ENCODE measurements around the gene ILRUN. TPM values are rescaled to one million over a fixed set of nuclear protein-coding genes. Genes with fewer than 3 reads are reported as not detected.
"Not testable (repeated sequence)": the region's sequence is repeated elsewhere in the genome, so short reads cannot be mapped to it uniquely, and the experiment has no call there.

ILRUN gene
- total RNA-seq, 1 donor: 43.2 TPM

- no peak overlapping the region for H3K4me3 ChIP-seq (ENCODE audit: low read length)
- H3K9me3 ChIP-seq (ENCODE audit: low read depth, low read length): no peaks in the 10 kb centered on the region
- no peaks in the 10 kb centered on the region for H3K27me3 ChIP-seq (ENCODE audit: insufficient read depth, low read length)
- H3K4me1 ChIP-seq (ENCODE audit: insufficient read depth, low read length): peaks cover 51% of the 10 kb centered on the region
Observed at GRCh38 chr6:34663371-34663770, 33.2 kb downstream of the ILRUN start.

- no peaks in the 10 kb centered on the region for H3K27me3 ChIP-seq (ENCODE audit: insufficient read depth, low read length)
- H3K9me3 ChIP-seq (ENCODE audit: low read depth, low read length): no peaks in the 10 kb centered on the region
- peaks cover 69% of the 10 kb centered on the region for H3K4me1 ChIP-seq (ENCODE audit: insufficient read depth, low read length)
Observed at GRCh38 chr6:34661357-34661756, 35.2 kb downstream of the ILRUN start.

GRCh38 chr6:34658605-34659265, 37.8 kb downstream of the ILRUN start:
- H3K4me3 ChIP-seq (ENCODE audit: low read length): no peak overlapping the region
- no peaks in the 10 kb centered on the region for H3K9me3 ChIP-seq (ENCODE audit: low read depth, low read length)
- no peaks in the 10 kb centered on the region for H3K27me3 ChIP-seq (ENCODE audit: insufficient read depth, low read length)
- peaks cover 50% of the 10 kb centered on the region for H3K4me1 ChIP-seq (ENCODE audit: insufficient read depth, low read length)

More at GRCh38 chr6:34661357-34661756, 35.2 kb downstream of the ILRUN start:
- no peak overlapping the region for H3K4me3 ChIP-seq (ENCODE audit: low read length)

- H3K4me3 ChIP-seq (ENCODE audit: low read length); H3K9me3 ChIP-seq (ENCODE audit: low read depth, low read length): not testable (repeated sequence)
- H3K4me1 ChIP-seq (ENCODE audit: insufficient read depth, low read length): peaks cover 43% of the 10 kb centered on the region
Observed at GRCh38 chr6:34657979-34658480, 38.5 kb downstream of the ILRUN start.

GRCh38 chr6:34657307-34657978, 39.1 kb downstream of the ILRUN start:
- H3K4me1 ChIP-seq (ENCODE audit: insufficient read depth, low read length): peaks cover 37% of the 10 kb centered on the region
- H3K4me3 ChIP-seq (ENCODE audit: low read length): peak overlapping the region; percentile 0
- H3K9me3 ChIP-seq (ENCODE audit: low read depth, low read length): no peaks in the 10 kb centered on the region
- H3K27me3 ChIP-seq (ENCODE audit: insufficient read depth, low read length): no peaks in the 10 kb centered on the region

More at GRCh38 chr6:34657979-34658480, 38.5 kb downstream of the ILRUN start:
- H3K27me3 ChIP-seq (ENCODE audit: insufficient read depth, low read length): not testable (repeated sequence)

- H3K4me3 ChIP-seq (ENCODE audit: low read length): peak overlapping the region; percentile 0
- H3K27me3 ChIP-seq (ENCODE audit: insufficient read depth, low read length): no peaks in the 10 kb centered on the region
- H3K4me1 ChIP-seq (ENCODE audit: insufficient read depth, low read length): peaks cover 37% of the 10 kb centered on the region
- H3K9me3 ChIP-seq (ENCODE audit: low read depth, low read length): no peaks in the 10 kb centered on the region
Observed at GRCh38 chr6:34657037-34657306, 39.6 kb downstream of the ILRUN start.

- H3K27me3 ChIP-seq (ENCODE audit: insufficient read depth, low read length): no peaks in the 10 kb centered on the region
- H3K4me1 ChIP-seq (ENCODE audit: insufficient read depth, low read length): peaks cover 37% of the 10 kb centered on the region
- H3K4me3 ChIP-seq (ENCODE audit: low read length): no peak overlapping the region
- H3K9me3 ChIP-seq (ENCODE audit: low read depth, low read length): no peaks in the 10 kb centered on the region
Observed at GRCh38 chr6:34656378-34657036, 40.1 kb downstream of the ILRUN start.

- H3K4me3 ChIP-seq (ENCODE audit: low read length); H3K9me3 ChIP-seq (ENCODE audit: low read depth, low read length); H3K27me3 ChIP-seq (ENCODE audit: insufficient read depth, low read length): not testable (repeated sequence)
- peaks cover 34% of the 10 kb centered on the region for H3K4me1 ChIP-seq (ENCODE audit: insufficient read depth, low read length)
Observed at GRCh38 chr6:34655876-34656377, 40.6 kb downstream of the ILRUN start.

- H3K27me3 ChIP-seq (ENCODE audit: insufficient read depth, low read length): no peaks in the 10 kb centered on the region
- no peak overlapping the region for H3K4me3 ChIP-seq (ENCODE audit: low read length)
- H3K4me1 ChIP-seq (ENCODE audit: insufficient read depth, low read length): peaks cover 34% of the 10 kb centered on the region
- H3K9me3 ChIP-seq (ENCODE audit: low read depth, low read length): no peaks in the 10 kb centered on the region
Observed at GRCh38 chr6:34654061-34654710, 42.4 kb downstream of the ILRUN start.

GRCh38 chr6:34652263-34652662, 44.3 kb downstream of the ILRUN start:
- Histone ChIP-seq H3K4me1 (ENCODE audit: insufficient read depth, low read length) (peaks cover 18% of the 10 kb centered on the region), H3K27me3 (ENCODE audit: insufficient read depth, low read length) (no peaks in the 10 kb centered on the region), H3K4me3 (ENCODE audit: low read length) (no peak overlapping the region), H3K9me3 (ENCODE audit: low read depth, low read length) (no peaks in the 10 kb centered on the region)

GRCh38 chr6:34650823-34651222, 45.7 kb downstream of the ILRUN start:
- H3K9me3 ChIP-seq (ENCODE audit: low read depth, low read length): no peaks in the 10 kb centered on the region
- no peaks in the 10 kb centered on the region for H3K27me3 ChIP-seq (ENCODE audit: insufficient read depth, low read length)
- no peak overlapping the region for H3K4me3 ChIP-seq (ENCODE audit: low read length)
- H3K4me1 ChIP-seq (ENCODE audit: insufficient read depth, low read length): peaks cover 5% of the 10 kb centered on the region

GRCh38 chr6:34650232-34650631, 46.3 kb downstream of the ILRUN start:
- H3K9me3 ChIP-seq (ENCODE audit: low read depth, low read length); H3K27me3 ChIP-seq (ENCODE audit: insufficient read depth, low read length); H3K4me1 ChIP-seq (ENCODE audit: insufficient read depth, low read length); H3K4me3 ChIP-seq (ENCODE audit: low read length): not testable (repeated sequence)

GRCh38 chr6:34648806-34649205, 47.8 kb downstream of the ILRUN start:
- Histone ChIP-seq H3K4me3 (ENCODE audit: low read length) (no peak overlapping the region), H3K27me3 (ENCODE audit: insufficient read depth, low read length) (no peaks in the 10 kb centered on the region), H3K9me3 (ENCODE audit: low read depth, low read length) (no peaks in the 10 kb centered on the region), H3K4me1 (ENCODE audit: insufficient read depth, low read length) (peaks cover 3% of the 10 kb centered on the region)
